ENCODE results near the gene CD248. TPM values are rescaled to one million over a fixed set of nuclear protein-coding genes. Genes with fewer than 3 reads are reported as not detected.

CD248 gene
- total RNA-seq, 1 donor from 2014 or later = 95.2 TPM

GRCh38 chr11:66264914-66265313 is 51.9 kb downstream of the CD248 start:
- no peak overlapping the region for H3K27ac Mint-ChIP-seq
- peaks cover 14% of the 10 kb centered on the region for H3K4me1 Mint-ChIP-seq
- DNase-seq (ENCODE audit: low spot score in 2 of 2, unreplicated experiment in 2 of 2) = no peak
- H3K36me3 Mint-ChIP-seq = peaks cover 13% of the 10 kb centered on the region
- peak; percentile 43 for TF ChIP-seq CTCF (IDR thresholded peaks at IDR 0.05; ENCODE audit: unreplicated experiment)
- H3K4me3 Mint-ChIP-seq = no peak overlapping the region
- H3K27me3 Mint-ChIP-seq (ENCODE audit: low read depth) = no peaks in the 10 kb centered on the region
- no peaks in the 10 kb centered on the region for H3K9me3 Mint-ChIP-seq

Other genes starting within 250 kb of the CD248 start
- gene PACS1, start 246.8 kb downstream of the CD248 start, total RNA-seq = 81.6 to 88.0 TPM (median 87.0 TPM) in 3 replicates
- 42.0 to 43.0 TPM (median 42.9 TPM) in 3 replicates for gene KLC2, start 59.3 kb downstream of the CD248 start, total RNA-seq
- gene RAB1B, start 48.4 kb downstream of the CD248 start, total RNA-seq = 88.6 to 91.8 TPM (median 90.1 TPM) in 3 replicates
- gene CNIH2, start 38.9 kb downstream of the CD248 start, total RNA-seq = 10.1 to 11.5 TPM (median 10.2 TPM) in 3 replicates
- 66.8 to 74.0 TPM (median 71.2 TPM) in 3 replicates for gene YIF1A, start 27.9 kb downstream of the CD248 start, total RNA-seq
- 1.3 to 1.8 TPM (median 1.6 TPM) in 3 replicates for gene TMEM151A, start 25.1 kb downstream of the CD248 start, total RNA-seq
- 6.7 to 7.1 TPM (median 7.0 TPM) in 3 replicates for gene RIN1, start 19.4 kb upstream of the CD248 start, total RNA-seq
- gene BRMS1, start 28.1 kb upstream of the CD248 start, total RNA-seq = 25.0 to 27.1 TPM (median 26.5 TPM) in 3 replicates
- 28.1 to 30.2 TPM (median 29.5 TPM) in 3 replicates for gene B4GAT1, start 30.6 kb upstream of the CD248 start, total RNA-seq
- 33.0 to 35.9 TPM (median 35.7 TPM) in 3 replicates for gene SLC29A2, start 54.7 kb upstream of the CD248 start, total RNA-seq
- gene NPAS4, start 104.0 kb upstream of the CD248 start, total RNA-seq = 1.00 to 1.2 TPM (median 1.1 TPM) in 3 replicates
- gene MRPL11, start 121.8 kb upstream of the CD248 start, total RNA-seq = 49.0 to 53.1 TPM (median 49.7 TPM) in 3 replicates
- gene PELI3, start 149.9 kb upstream of the CD248 start, total RNA-seq = 17.3 to 18.2 TPM (median 17.9 TPM) in 3 replicates
- 40.8 to 47.2 TPM (median 42.9 TPM) in 3 replicates for gene DPP3, start 163.4 kb upstream of the CD248 start, total RNA-seq
- gene BBS1, start 193.6 kb upstream of the CD248 start, total RNA-seq = 61.5 to 62.0 TPM (median 61.5 TPM) in 3 replicates
- gene ZDHHC24, start 229.0 kb upstream of the CD248 start, total RNA-seq = 13.2 to 14.7 TPM (median 13.7 TPM) in 3 replicates
- 0.11 to 0.13 TPM (median 0.13 TPM) in 3 replicates for gene ACTN3, start 229.9 kb upstream of the CD248 start, total RNA-seq

Data from mesothelial cell of epicardium (in vitro differentiated cells).